Measurements from ENCODE around the gene HEXD.
A peak's percentile ranks its signal among the peaks of the same experiment; 100 is the strongest.

The HEXD gene

DNA sequence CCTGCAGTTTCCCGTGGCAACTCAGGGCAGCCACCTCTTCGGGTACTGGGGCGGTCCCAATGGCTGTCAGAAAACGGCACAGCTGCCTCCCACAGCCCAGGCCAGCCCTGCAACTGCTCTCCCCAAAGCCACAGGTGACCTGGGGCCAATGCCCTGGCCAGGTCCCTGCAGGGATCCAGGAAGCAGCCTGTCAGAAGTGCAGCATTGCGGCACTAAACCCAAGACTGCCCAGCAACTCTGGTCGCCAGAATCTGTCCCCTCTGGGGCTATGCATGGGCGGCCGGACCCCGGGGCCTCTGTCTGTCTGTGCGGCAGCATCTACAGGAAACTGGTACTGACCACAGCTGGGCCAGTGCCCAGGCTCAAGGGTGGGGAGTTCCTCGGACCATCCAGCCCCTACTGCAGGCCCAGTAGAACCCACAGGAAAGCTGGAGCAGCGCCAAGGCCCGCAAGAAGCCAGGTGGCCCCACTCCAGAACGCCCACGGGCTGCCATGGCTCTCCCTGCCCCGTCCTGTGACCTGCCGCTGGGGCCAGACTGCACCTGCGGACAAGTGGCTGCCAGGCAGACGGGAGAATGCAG lies 26.9 kb downstream of the HEXD start:
- TF ChIP-seq, protein P1, sequence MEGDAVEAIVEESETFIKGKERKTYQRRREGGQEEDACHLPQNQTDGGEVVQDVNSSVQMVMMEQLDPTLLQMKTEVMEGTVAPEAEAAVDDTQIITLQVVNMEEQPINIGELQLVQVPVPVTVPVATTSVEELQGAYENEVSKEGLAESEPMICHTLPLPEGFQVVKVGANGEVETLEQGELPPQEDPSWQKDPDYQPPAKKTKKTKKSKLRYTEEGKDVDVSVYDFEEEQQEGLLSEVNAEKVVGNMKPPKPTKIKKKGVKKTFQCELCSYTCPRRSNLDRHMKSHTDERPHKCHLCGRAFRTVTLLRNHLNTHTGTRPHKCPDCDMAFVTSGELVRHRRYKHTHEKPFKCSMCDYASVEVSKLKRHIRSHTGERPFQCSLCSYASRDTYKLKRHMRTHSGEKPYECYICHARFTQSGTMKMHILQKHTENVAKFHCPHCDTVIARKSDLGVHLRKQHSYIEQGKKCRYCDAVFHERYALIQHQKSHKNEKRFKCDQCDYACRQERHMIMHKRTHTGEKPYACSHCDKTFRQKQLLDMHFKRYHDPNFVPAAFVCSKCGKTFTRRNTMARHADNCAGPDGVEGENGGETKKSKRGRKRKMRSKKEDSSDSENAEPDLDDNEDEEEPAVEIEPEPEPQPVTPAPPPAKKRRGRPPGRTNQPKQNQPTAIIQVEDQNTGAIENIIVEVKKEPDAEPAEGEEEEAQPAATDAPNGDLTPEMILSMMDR (IDR thresholded peaks at IDR 0.05; ENCODE audit: insufficient read depth, low read length, poor library complexity, severe bottlenecking), result no peak
- no peaks in the 10 kb centered on the region for H3K27me3 ChIP-seq (replicated peaks; ENCODE audit: control insufficient read depth, insufficient read depth, low read length)
- H3K36me3 ChIP-seq (ENCODE audit: control insufficient read depth, insufficient read depth, low read length), result peaks cover 42% of the 10 kb centered on the region
- H3K4me3 ChIP-seq (replicated peaks; ENCODE audit: low read depth, low read length), result no peak overlapping the region
- no peak for DNase-seq (ENCODE audit: extremely low read depth, insufficient read length)

DNA sequence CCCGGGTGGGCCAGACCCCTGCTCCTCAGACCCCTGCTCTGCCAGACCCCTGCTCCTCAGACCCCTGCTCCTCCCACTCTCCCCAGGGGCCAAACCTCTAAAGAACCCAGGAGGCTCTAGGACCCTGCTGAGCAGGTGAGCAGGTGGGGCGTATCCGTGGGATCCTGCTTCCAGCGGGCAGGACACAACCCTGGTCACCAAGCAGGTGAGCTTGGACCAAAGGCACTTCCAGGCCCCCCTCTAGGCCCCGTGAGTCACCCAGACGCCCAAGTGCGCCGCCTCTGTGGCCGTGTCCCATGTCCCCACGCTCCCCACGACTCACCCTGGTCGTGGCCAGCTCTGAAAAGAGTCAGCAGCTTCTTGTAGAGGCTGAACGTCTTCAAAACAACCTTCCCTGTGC lies 27.4 kb downstream of the HEXD start:
- peaks cover 42% of the 10 kb centered on the region for H3K36me3 ChIP-seq (ENCODE audit: control insufficient read depth, insufficient read depth, low read length)
- DNase-seq (ENCODE audit: extremely low read depth, insufficient read length), result no peak
- no peak overlapping the region for H3K4me3 ChIP-seq (replicated peaks; ENCODE audit: low read depth, low read length)
- TF ChIP-seq, protein P1 (IDR thresholded peaks at IDR 0.05; ENCODE audit: insufficient read depth, low read length, poor library complexity, severe bottlenecking), result no peak
- no peaks in the 10 kb centered on the region for H3K27me3 ChIP-seq (replicated peaks; ENCODE audit: control insufficient read depth, insufficient read depth, low read length)

DNA sequence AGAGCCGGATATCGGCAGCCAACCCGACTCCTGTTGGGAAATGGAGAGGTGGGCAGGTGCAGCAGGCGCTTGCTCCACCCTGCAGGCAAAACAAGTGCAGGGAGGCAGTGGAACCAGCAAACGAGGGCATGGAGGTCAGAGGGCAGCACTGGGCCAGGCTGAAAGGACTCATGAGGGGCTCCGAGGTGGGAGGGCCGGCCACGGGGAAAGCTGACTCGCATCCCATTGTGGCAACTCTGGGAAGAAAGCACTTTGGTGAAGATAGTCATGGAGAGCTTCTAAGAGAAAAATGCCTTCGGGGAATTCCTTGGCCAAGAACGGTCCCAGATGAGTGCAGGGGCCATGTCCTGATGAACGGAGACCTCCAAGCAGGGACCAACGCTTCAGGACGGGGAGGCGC lies 28.0 kb downstream of the HEXD start:
- no peak for DNase-seq (ENCODE audit: extremely low read depth, insufficient read length)
- TF ChIP-seq, protein P1 (IDR thresholded peaks at IDR 0.05; ENCODE audit: insufficient read depth, low read length, poor library complexity, severe bottlenecking), result no peak
- Histone ChIP-seq H3K27me3 (replicated peaks; ENCODE audit: control insufficient read depth, insufficient read depth, low read length) (no peaks in the 10 kb centered on the region), H3K36me3 (ENCODE audit: control insufficient read depth, insufficient read depth, low read length) (peaks cover 42% of the 10 kb centered on the region), H3K4me3 (replicated peaks; ENCODE audit: low read depth, low read length) (no peak overlapping the region)

DNA sequence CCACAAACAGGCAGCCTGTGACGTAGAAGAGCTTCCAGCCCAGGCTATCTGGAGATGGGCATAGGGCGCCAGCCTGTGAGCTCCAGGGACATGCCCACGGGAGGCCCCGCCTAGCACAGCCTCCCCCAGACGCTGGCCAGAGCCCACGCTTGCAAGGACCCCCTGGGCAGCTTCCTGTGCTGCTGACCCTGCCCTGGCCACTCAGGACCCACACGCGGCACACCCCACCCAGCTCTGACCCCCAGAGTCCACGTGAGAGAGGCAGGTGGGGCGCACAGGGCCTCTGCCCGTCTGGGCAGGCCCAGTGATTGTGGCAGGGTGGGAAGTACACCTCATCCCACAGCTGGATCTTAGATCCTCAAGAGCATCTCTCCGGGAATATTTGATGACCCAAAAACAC lies 28.5 kb downstream of the HEXD start:
- no peaks in the 10 kb centered on the region for H3K27me3 ChIP-seq (replicated peaks; ENCODE audit: control insufficient read depth, insufficient read depth, low read length)
- TF ChIP-seq, protein P1 (IDR thresholded peaks at IDR 0.05; ENCODE audit: insufficient read depth, low read length, poor library complexity, severe bottlenecking), result no peak
- DNase-seq (ENCODE audit: extremely low read depth, insufficient read length), result no peak
- H3K4me3 ChIP-seq (replicated peaks; ENCODE audit: low read depth, low read length), result no peak overlapping the region
- H3K36me3 ChIP-seq (ENCODE audit: control insufficient read depth, insufficient read depth, low read length), result peaks cover 42% of the 10 kb centered on the region

DNA sequence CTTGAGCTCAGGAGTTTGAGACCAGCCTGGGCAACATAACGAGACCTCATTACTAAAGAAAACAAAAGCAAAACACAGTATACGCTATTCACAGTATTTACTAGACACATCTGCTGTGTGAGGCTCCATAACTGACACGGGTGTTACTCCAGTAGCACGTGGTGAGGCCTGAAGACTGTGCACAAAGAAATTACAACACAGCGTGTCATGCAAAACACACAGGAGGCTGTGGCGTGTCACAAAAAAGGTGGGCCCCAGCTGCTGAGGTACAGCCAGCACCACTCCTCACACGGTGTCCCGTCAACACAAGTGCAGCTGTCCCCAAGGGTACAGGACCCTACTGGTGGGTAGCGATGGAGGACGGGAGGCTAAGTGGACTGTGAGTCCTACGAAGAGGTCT lies 29.7 kb downstream of the HEXD start:
- peak overlapping the region; percentile 29 for H3K4me3 ChIP-seq (replicated peaks; ENCODE audit: low read depth, low read length)
- H3K27me3 ChIP-seq (replicated peaks; ENCODE audit: control insufficient read depth, insufficient read depth, low read length), result no peaks in the 10 kb centered on the region
- peaks cover 33% of the 10 kb centered on the region for H3K36me3 ChIP-seq (ENCODE audit: control insufficient read depth, insufficient read depth, low read length)
- DNase-seq (ENCODE audit: extremely low read depth, insufficient read length), result no peak
- TF ChIP-seq, protein P1 (IDR thresholded peaks at IDR 0.05; ENCODE audit: insufficient read depth, low read length, poor library complexity, severe bottlenecking), result no peak
